OCI-LY1 (cell line): ENCODE data around the gene CCK.

Source experiments
- CTCF ChIP-seq: fragments of 200-600 bp; sonication (generic), shearing (Covaris generic); IDR thresholded peaks from 2 replicates; pipeline ENCODE4 v1.5.1; 2017; ENCODE audit warnings: mild to moderate bottlenecking, antibody characterized with exemption, low read length, moderate library complexity, mixed read lengths
- EZH2 ChIP-seq: fragments of 200-600 bp; sonication (generic), shearing (Covaris generic); IDR thresholded peaks from 2 replicates; pipeline ENCODE4 v1.8.0; 2017; ENCODE audit warnings: borderline replicate concordance, mixed run types, mild to moderate bottlenecking, antibody characterized with exemption, low read length, moderate library complexity, mixed read lengths

DNA sequence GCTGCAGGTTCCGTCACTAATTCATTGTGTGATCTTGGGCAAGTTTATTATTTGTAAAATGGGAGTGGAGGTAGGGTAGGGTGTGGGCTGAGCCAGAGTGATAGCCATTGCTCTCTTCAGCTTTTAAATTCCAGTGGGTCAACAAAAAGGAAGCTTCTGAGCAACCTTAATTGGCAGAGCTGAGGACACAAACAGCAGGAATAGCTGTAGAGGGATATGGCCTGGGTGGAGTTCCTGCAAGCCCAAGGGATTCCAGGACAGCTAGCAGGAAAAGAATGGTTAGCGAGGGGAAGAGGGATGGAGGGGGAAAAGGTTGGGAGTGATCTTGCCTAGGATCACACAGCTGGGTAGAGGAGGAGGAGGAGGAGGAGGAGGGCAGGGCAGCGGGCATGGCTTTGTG, 11.4 kb downstream of the CCK start:
- TF ChIP-seq CTCF = no peak
- TF ChIP-seq EZH2 = no peak
